Panc1 (cell line): Measurements from ENCODE around the gene IYD. TPM values are rescaled to one million over a fixed set of nuclear protein-coding genes. Genes with fewer than 3 reads are reported as not detected.

Source experiments
- ATAC-seq: fragments of 200-7000 bp; cut with Tn5 transposase; 2 replicates; pipeline ENCODE4 v1.9.1; 2020; ENCODE audit warnings: mild to moderate bottlenecking, moderate library complexity
- Bru-seq: library from RNA; stranded (reverse); fragments of 400-500 nt; gene quantifications from one replicate; lab custom pipeline; 2021; lab: Mats Ljungman, UMichigan
- BruChase-seq, 2 experiments: library from RNA; stranded (reverse); fragments of 400-500 nt; gene quantifications; one replicate each; lab custom pipeline; 2021; lab: Mats Ljungman, UMichigan
- BruUV-seq: library from RNA; stranded (reverse); fragments of 400-500 nt; replicated peaks from 2 replicates; lab custom pipeline; 2021; lab: Mats Ljungman, UMichigan
- CTCF ChIA-PET: fragments of 300-600 bp; sonication (Branson Sonifier 250); formaldehyde crosslinking; loops from one replicate; lab custom pipeline; 2022; ENCODE audit warnings: antibody characterized with exemption; lab: Charles Lee
- POLR2A ChIA-PET: fragments of 300-600 bp; sonication (Branson Sonifier 250); formaldehyde crosslinking; loops from one replicate; lab custom pipeline; 2022; ENCODE audit warnings: antibody characterized with exemption; lab: Charles Lee
- DNase-seq: peaks from one replicate; pipeline ENCODE4 v3.0.0-alpha.2; 2010; ENCODE audit warnings: low read depth, low spot score
- H3K27ac ChIP-seq: 2 replicates; pipeline ENCODE4 v1.5.1; 2011; ENCODE audit warnings: mild to moderate bottlenecking, low read length, inconsistent platforms
- H3K27me3 ChIP-seq: fragments of 200-500 bp; sonication (Bioruptor generic); 2 replicates; pipeline ENCODE4 v1.6.0; 2014; ENCODE audit warnings: low read length, inconsistent platforms; ENCODE audit not compliant: control insufficient read depth, insufficient read depth
- H3K36me3 ChIP-seq: fragments of 200-500 bp; sonication (Bioruptor generic); 2 replicates; pipeline ENCODE4 v1.5.1; 2014; ENCODE audit warnings: inconsistent platforms, mild to moderate bottlenecking, low read length, moderate library complexity; ENCODE audit not compliant: control insufficient read depth, insufficient read depth
- H3K4me1 ChIP-seq: 2 replicates; pipeline ENCODE4 v1.5.1; 2011; ENCODE audit warnings: inconsistent platforms, mild to moderate bottlenecking, low read length, moderate library complexity; ENCODE audit not compliant: control insufficient read depth, insufficient read depth
- H3K4me3 ChIP-seq, 2 experiments: 2 replicates each; pipeline ENCODE4 v1.5.1; 2011 to 2012; ENCODE audit warnings: low read depth in 2 of 2, low read length in 2 of 2, mild to moderate bottlenecking in 2 of 2, inconsistent platforms in 1 of 2, moderate library complexity in 1 of 2
- H3K9me3 ChIP-seq: fragments of 200-500 bp; sonication (Bioruptor generic); 2 replicates; pipeline ENCODE4 v1.5.1; 2014; ENCODE audit warnings: low read depth, mild to moderate bottlenecking, inconsistent platforms, low read length, moderate library complexity; ENCODE audit not compliant: control insufficient read depth, insufficient read depth
- POLR2AphosphoS5 ChIP-seq: IDR thresholded peaks from 2 replicates; pipeline ENCODE4 v1.6.1; 2012; ENCODE audit warnings: mild to moderate bottlenecking, low read depth, low read length, moderate library complexity
- SIN3A ChIP-seq: IDR thresholded peaks from 2 replicates; pipeline ENCODE4 v1.6.1; 2012; ENCODE audit warnings: low read depth, mild to moderate bottlenecking, low read length, moderate library complexity, borderline replicate concordance; ENCODE audit not compliant: insufficient read depth
- TCF7L2 ChIP-seq: IDR thresholded peaks from 2 replicates; pipeline ENCODE4 v1.6.1; 2011; ENCODE audit warnings: mild to moderate bottlenecking, low read depth, low read length, inconsistent platforms
- in situ Hi-C: cut with HindIII; loops from 2 replicates; pipeline ENCODE4 v1.10.0; 2016; ENCODE audit warnings: low sequenced_read_pairs, low pct_unique_long_range_greater_than_20kb
- intact Hi-C: fragments of 100-400 bp; cut with micrococcal nuclease; formaldehyde crosslinking; loops from one replicate; pipeline ENCODE4 v1.10.0; 2022; ENCODE audit not compliant: unreplicated experiment
- long read RNA-seq: library from polyadenylated mRNA; unstranded; transcript quantifications from one replicate; pipeline ENCODE4 v2.0.0, GENCODE V29; 2021; ENCODE audit not compliant: unreplicated experiment
- polyA plus RNA-seq: library from polyadenylated mRNA; unstranded; fragments of >200 nt; gene quantifications from one replicate; pipeline ENCODE4 v1.2.1, GENCODE V29; 2012; ENCODE audit warnings: missing spikeins; ENCODE audit not compliant: insufficient read length
- total RNA-seq: library from RNA; stranded (reverse); gene quantifications from one replicate; pipeline ENCODE4 v1.2.1, GENCODE V29; 2021; ENCODE audit not compliant: unreplicated experiment
- TF ChIP-seq, protein P1 (sequence below): fragments of 450-650 bp; IDR thresholded peaks from 2 replicates; pipeline ENCODE4 v1.5.1; 2017; ENCODE audit warnings: mild to moderate bottlenecking
- TF ChIP-seq, protein P2 (sequence below), 2 experiments: IDR thresholded peaks; 2 replicates each; pipeline ENCODE4 v1.6.1; 2011 to 2012; ENCODE audit warnings: low read depth in 2 of 2, control low read depth in 1 of 2, low read length in 1 of 2, mild to moderate bottlenecking in 1 of 2, moderate library complexity in 1 of 2; ENCODE audit not compliant: insufficient read depth in 1 of 2

The IYD gene, protein sequence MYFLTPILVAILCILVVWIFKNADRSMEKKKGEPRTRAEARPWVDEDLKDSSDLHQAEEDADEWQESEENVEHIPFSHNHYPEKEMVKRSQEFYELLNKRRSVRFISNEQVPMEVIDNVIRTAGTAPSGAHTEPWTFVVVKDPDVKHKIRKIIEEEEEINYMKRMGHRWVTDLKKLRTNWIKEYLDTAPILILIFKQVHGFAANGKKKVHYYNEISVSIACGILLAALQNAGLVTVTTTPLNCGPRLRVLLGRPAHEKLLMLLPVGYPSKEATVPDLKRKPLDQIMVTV
- total RNA-seq (0.03 TPM), Bru-seq, nascent RNA (not detected), BruChase-seq, experiment 1, labeled RNA remaining after a 2-hour chase (percentile 5 among the genes with signal in this experiment), BruChase-seq, experiment 2, labeled RNA remaining after a 6-hour chase (not detected)
- polyA plus RNA-seq: not detected
- long read RNA-seq: 0 reads

DNA sequence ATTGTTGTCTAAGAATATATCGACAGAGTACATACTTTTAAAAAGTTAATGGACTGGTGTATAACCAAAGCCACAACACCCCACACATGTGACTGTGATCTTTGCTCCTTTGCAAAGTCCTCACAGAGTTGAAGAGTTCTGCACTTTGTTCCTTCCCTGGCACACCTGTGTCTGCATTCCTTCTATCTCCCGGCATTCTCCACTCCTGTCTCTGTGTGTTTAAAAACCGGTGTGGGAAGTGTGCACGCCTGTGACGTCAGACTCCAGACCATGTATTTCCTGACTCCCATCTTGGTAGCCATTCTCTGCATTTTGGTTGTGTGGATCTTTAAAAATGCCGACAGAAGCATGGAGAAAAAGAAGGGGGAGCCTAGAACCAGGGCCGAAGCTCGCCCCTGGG is at the start of gene IYD:
TSS of gene IYD (plus strand) at position 251 of the 400 bp plus-strand sequence. CDS start at position 271, 20 bp downstream.
- TF ChIP-seq SIN3A: no peak
- TF ChIP-seq, protein P1, sequence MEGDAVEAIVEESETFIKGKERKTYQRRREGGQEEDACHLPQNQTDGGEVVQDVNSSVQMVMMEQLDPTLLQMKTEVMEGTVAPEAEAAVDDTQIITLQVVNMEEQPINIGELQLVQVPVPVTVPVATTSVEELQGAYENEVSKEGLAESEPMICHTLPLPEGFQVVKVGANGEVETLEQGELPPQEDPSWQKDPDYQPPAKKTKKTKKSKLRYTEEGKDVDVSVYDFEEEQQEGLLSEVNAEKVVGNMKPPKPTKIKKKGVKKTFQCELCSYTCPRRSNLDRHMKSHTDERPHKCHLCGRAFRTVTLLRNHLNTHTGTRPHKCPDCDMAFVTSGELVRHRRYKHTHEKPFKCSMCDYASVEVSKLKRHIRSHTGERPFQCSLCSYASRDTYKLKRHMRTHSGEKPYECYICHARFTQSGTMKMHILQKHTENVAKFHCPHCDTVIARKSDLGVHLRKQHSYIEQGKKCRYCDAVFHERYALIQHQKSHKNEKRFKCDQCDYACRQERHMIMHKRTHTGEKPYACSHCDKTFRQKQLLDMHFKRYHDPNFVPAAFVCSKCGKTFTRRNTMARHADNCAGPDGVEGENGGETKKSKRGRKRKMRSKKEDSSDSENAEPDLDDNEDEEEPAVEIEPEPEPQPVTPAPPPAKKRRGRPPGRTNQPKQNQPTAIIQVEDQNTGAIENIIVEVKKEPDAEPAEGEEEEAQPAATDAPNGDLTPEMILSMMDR: no peak
- TF ChIP-seq POLR2AphosphoS5: no peak
- TF ChIP-seq TCF7L2: no peak
- TF ChIP-seq, protein P2, sequence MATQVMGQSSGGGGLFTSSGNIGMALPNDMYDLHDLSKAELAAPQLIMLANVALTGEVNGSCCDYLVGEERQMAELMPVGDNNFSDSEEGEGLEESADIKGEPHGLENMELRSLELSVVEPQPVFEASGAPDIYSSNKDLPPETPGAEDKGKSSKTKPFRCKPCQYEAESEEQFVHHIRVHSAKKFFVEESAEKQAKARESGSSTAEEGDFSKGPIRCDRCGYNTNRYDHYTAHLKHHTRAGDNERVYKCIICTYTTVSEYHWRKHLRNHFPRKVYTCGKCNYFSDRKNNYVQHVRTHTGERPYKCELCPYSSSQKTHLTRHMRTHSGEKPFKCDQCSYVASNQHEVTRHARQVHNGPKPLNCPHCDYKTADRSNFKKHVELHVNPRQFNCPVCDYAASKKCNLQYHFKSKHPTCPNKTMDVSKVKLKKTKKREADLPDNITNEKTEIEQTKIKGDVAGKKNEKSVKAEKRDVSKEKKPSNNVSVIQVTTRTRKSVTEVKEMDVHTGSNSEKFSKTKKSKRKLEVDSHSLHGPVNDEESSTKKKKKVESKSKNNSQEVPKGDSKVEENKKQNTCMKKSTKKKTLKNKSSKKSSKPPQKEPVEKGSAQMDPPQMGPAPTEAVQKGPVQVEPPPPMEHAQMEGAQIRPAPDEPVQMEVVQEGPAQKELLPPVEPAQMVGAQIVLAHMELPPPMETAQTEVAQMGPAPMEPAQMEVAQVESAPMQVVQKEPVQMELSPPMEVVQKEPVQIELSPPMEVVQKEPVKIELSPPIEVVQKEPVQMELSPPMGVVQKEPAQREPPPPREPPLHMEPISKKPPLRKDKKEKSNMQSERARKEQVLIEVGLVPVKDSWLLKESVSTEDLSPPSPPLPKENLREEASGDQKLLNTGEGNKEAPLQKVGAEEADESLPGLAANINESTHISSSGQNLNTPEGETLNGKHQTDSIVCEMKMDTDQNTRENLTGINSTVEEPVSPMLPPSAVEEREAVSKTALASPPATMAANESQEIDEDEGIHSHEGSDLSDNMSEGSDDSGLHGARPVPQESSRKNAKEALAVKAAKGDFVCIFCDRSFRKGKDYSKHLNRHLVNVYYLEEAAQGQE (IDR thresholded peaks at IDR 0.05; ENCODE audit: insufficient read depth in 1 of 2, low read depth in 2 of 2, low read length in 1 of 2): no peak
- BruUV-seq: no TSS peak
- H3K36me3 ChIP-seq: no peaks in the 10 kb centered on the region
- intact Hi-C loops (no loop called here), in situ Hi-C loops (no loop called here)
- ChIA-PET POLR2A (no interaction called here), CTCF (no interaction called here)
- no peaks in the 10 kb centered on the region for H3K4me1 ChIP-seq
- H3K4me3 ChIP-seq: no peak within 1 kb of the TSS
- H3K27ac ChIP-seq: no peak within 1 kb of the TSS
- peaks cover 3% of the 10 kb centered on the region; the same call in 1 of the 2 replicates for H3K27me3 ChIP-seq
- DNase-seq (no peak), ATAC-seq (no peak)
- H3K9me3 ChIP-seq: no peaks in the 10 kb centered on the region

DNA sequence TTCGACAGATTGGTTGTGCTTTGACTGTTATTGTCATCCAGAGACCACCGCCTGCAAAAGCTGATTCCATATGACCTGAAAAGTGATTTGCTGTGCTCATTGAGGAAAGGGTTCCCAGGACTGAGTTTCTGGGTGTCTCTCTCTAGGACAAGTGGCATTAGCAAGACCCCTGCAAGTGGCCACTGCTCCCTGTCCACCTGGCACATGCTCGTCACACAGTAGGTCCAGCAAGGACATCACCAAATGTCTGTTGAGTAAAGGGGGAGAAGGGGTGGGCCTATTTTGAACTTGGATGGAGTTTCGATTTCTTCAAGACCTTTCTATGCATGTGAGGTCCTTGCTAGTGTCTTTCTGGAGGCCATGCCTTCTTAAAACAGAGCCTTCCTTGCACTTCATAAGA is 48.9 kb upstream of the IYD start:
- POLR2A ChIA-PET: no interaction called here
- CTCF ChIA-PET: no interaction called here
- Histone ChIP-seq H3K27me3 (no peaks in the 10 kb centered on the region), H3K36me3 (no peaks in the 10 kb centered on the region), H3K27ac (no peak overlapping the region), H3K4me1 (no peaks in the 10 kb centered on the region), H3K9me3 (no peaks in the 10 kb centered on the region), H3K4me3 (no peak overlapping the region)
- BruUV-seq: no TSS peak
- in situ Hi-C loops: no loop called here
- TF ChIP-seq, protein P2 (IDR thresholded peaks at IDR 0.05; ENCODE audit: insufficient read depth in 1 of 2, low read depth in 2 of 2, low read length in 1 of 2): no peak
- no peak for TF ChIP-seq POLR2AphosphoS5
- intact Hi-C loops: no loop called here
- DNase-seq: no peak
- ATAC-seq: no peak
